Mucosa of descending colon (tissue), 3 donors: ENCODE results near the gene RDH8. TPM values are rescaled to one million over a fixed set of nuclear protein-coding genes. Genes with fewer than 3 reads are reported as not detected.

Source experiments
- ATAC-seq: fragments of 200-7000 bp; cut with Tn5 transposase; one replicate; pipeline ENCODE4 v1.9.1; 2020; ENCODE audit warnings: mild to moderate bottlenecking, moderate library complexity
- DNase-seq, 3 donors: peaks; one replicate each; pipeline ENCODE4 v3.0.0-alpha.2; 2020
- H3K36me3 ChIP-seq: fragments of 200-600 bp; one replicate; pipeline ENCODE4 v1.8.0; 2021; ENCODE audit warnings: low read depth, mild to moderate bottlenecking
- H3K4me1 ChIP-seq: fragments of 200-600 bp; one replicate; pipeline ENCODE4 v1.8.0; 2021; ENCODE audit warnings: low read depth, mild to moderate bottlenecking
- H3K4me3 ChIP-seq: fragments of 200-600 bp; one replicate; pipeline ENCODE4 v1.8.0; 2021; ENCODE audit warnings: mild to moderate bottlenecking
- H3K9me3 ChIP-seq: fragments of 200-600 bp; one replicate; pipeline ENCODE4 v1.8.0; 2021; ENCODE audit warnings: mild to moderate bottlenecking
- intact Hi-C, 2 donors: fragments of 100-400 bp; cut with DNase I in 1 of 2; cut with micrococcal nuclease in 1 of 2; formaldehyde crosslinking; loops; one replicate each; pipeline versions ENCODE4 v1.11.0 to v1.11.1; 2022; cut with DNase I, micrococcal nuclease
- microRNA-seq: library from miRNA; unstranded; fragments of <30 nt; microRNA quantifications from one replicate; pipeline ENCODE4, GENCODE V29; 2019
- total RNA-seq, 3 donors: library from RNA; stranded (reverse); fragmentation: NEBNext Ultra II Directional in 2 of 3; extraction: Animal tissue kit (Norgen Biotek cat#: 25700) in 2 of 3; gene quantifications; one replicate each; pipeline versions ENCODE4 v1.2.1 to v1.2.4, GENCODE V29; 2021 to 2023
- TF ChIP-seq, protein P1 (sequence below): fragments of 200-600 bp; IDR thresholded peaks from one replicate; pipeline ENCODE4 v1.8.0; 2022; ENCODE audit warnings: antibody characterized with exemption, mild to moderate bottlenecking
- donor health status: DM: no; HTN: no; CAD: no; lungs with moderate emphysema.
- donor health status: DM: no; HTN: no; CAD: no.
- donor health status: DM: no; HTN: yes; CAD: no.

RDH8 gene
- total RNA-seq, 3 donors from 2014 or later = not detected

GRCh38 chr19:10052602-10053360 is 39.5 kb downstream of the RDH8 start:
- no peaks in the 10 kb centered on the region for H3K9me3 ChIP-seq
- no peaks in the 10 kb centered on the region for H3K36me3 ChIP-seq
- no peak overlapping the region for H3K4me3 ChIP-seq
- intact Hi-C loops = no loop called here
- ATAC-seq (no peak), DNase-seq (no peak)
- TF ChIP-seq, protein P1, sequence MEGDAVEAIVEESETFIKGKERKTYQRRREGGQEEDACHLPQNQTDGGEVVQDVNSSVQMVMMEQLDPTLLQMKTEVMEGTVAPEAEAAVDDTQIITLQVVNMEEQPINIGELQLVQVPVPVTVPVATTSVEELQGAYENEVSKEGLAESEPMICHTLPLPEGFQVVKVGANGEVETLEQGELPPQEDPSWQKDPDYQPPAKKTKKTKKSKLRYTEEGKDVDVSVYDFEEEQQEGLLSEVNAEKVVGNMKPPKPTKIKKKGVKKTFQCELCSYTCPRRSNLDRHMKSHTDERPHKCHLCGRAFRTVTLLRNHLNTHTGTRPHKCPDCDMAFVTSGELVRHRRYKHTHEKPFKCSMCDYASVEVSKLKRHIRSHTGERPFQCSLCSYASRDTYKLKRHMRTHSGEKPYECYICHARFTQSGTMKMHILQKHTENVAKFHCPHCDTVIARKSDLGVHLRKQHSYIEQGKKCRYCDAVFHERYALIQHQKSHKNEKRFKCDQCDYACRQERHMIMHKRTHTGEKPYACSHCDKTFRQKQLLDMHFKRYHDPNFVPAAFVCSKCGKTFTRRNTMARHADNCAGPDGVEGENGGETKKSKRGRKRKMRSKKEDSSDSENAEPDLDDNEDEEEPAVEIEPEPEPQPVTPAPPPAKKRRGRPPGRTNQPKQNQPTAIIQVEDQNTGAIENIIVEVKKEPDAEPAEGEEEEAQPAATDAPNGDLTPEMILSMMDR = no peak
- H3K4me1 ChIP-seq = no peaks in the 10 kb centered on the region

- H3K9me3 ChIP-seq = no peaks in the 10 kb centered on the region
- intact Hi-C loops = no loop called here
- DNase-seq (no peak), ATAC-seq (no peak)
- no peak overlapping the region for H3K4me3 ChIP-seq
- H3K4me1 ChIP-seq = no peaks in the 10 kb centered on the region
- H3K36me3 ChIP-seq = no peaks in the 10 kb centered on the region
- TF ChIP-seq, protein P1 = no peak
Observed at GRCh38 chr19:10061717-10062310, 48.5 kb downstream of the RDH8 start.

GRCh38 chr19:10068205-10068604 is 54.9 kb downstream of the RDH8 start:
- TF ChIP-seq, protein P1 = no peak
- Histone ChIP-seq H3K4me3 (no peak overlapping the region), H3K4me1 (no peaks in the 10 kb centered on the region), H3K9me3 (no peaks in the 10 kb centered on the region), H3K36me3 (no peaks in the 10 kb centered on the region)
- no peak for DNase-seq
- intact Hi-C loops = no loop called here
- ATAC-seq = no peak

GRCh38 chr19:10069046-10069445 is 55.8 kb downstream of the RDH8 start:
- Histone ChIP-seq H3K36me3 (no peaks in the 10 kb centered on the region), H3K4me1 (no peaks in the 10 kb centered on the region), H3K9me3 (peaks cover 6% of the 10 kb centered on the region), H3K4me3 (no peak overlapping the region)
- DNase-seq (no peak), ATAC-seq (no peak)
- intact Hi-C loops = no loop called here
- TF ChIP-seq, protein P1 = no peak

GRCh38 chr19:10070730-10071446 is 57.6 kb downstream of the RDH8 start:
- Histone ChIP-seq H3K9me3 (peaks cover 7% of the 10 kb centered on the region), H3K4me1 (no peaks in the 10 kb centered on the region), H3K36me3 (no peaks in the 10 kb centered on the region), H3K4me3 (no peak overlapping the region)
- no peak for ATAC-seq
- intact Hi-C loops = no loop called here
- TF ChIP-seq, protein P1 = no peak
- no peak for DNase-seq

Small RNA genes within 50 kb of the gene (microRNA-seq; reads per million reads assigned to microRNA genes)
- gene MIR5589 = not detected

Other genes starting within 250 kb of the RDH8 start
- 10 to 100 TPM; 13.4 to 22.1 (median 20.2) TPM for gene ZNF846, start 244.7 kb upstream of the RDH8 start, total RNA-seq
- gene FBXL12, start 194.4 kb upstream of the RDH8 start, total RNA-seq = 10 to 100 TPM; 25.7 to 36.1 (median 31.3) TPM
- 100 to 1,000 TPM; 244 to 293 (median 271) TPM for gene UBL5, start 185.6 kb upstream of the RDH8 start, total RNA-seq
- 10 to 100 TPM; 44.5 to 64.2 (median 52.5) TPM for gene PIN1, start 178.2 kb upstream of the RDH8 start, total RNA-seq
- 1 to 10 TPM; 1.4 to 5.7 (median 1.9) TPM for gene OLFM2, start 77.0 kb upstream of the RDH8 start, total RNA-seq
- gene COL5A3, start 3.0 kb upstream of the RDH8 start, total RNA-seq = 1 to 10 TPM; 1.9 to 7.2 (median 5.5) TPM
- gene SHFL, start 72.8 kb downstream of the RDH8 start, total RNA-seq = 10 to 100 TPM; 26.9 to 41.5 (median 28.1) TPM
- 1 to 10 TPM in 1 of 3 donors, under 1 TPM in 2; 0.32 to 1.2 (median 0.87) TPM for gene ANGPTL6, start 89.2 kb downstream of the RDH8 start, total RNA-seq
- 10 to 100 TPM; 36.4 to 42.0 (median 40.3) TPM for gene PPAN, start 92.9 kb downstream of the RDH8 start, total RNA-seq
- 10 to 100 TPM; 14.1 to 18.5 (median 16.9) TPM for gene P2RY11, start 98.2 kb downstream of the RDH8 start, total RNA-seq
- 100 to 1,000 TPM; 151 to 201 (median 152) TPM for gene EIF3G, start 106.4 kb downstream of the RDH8 start, total RNA-seq
- gene DNMT1, start 181.5 kb downstream of the RDH8 start, total RNA-seq = 10 to 100 TPM; 41.1 to 55.6 (median 55.6) TPM
- 1 to 10 TPM; 1.2 to 8.4 (median 6.5) TPM for gene S1PR2, start 217.8 kb downstream of the RDH8 start, total RNA-seq
- 10 to 100 TPM; 47.5 to 65.5 (median 49.6) TPM for gene MRPL4, start 238.7 kb downstream of the RDH8 start, total RNA-seq